ENCODE results near the gene TAS2R42.

Gene TAS2R42

GRCh38 chr12:11143352-11143751, 43.4 kb downstream of the TAS2R42 start:
- no peak for DNase-seq

GRCh38 chr12:11136075-11136474, 50.7 kb downstream of the TAS2R42 start:
- DNase-seq = no peak

Measured in bone marrow (tissue), 2 donors.